NCI-H2107 treated with DMSO at 0.1 percent for 48 hours (cell line): ENCODE data around the gene FOXJ3.

Experiments
- DNase-seq: peaks from one replicate; lab custom pipeline; 2025; ENCODE audit not compliant: unreplicated experiment; lab: John Stamatoyannopoulos, UW

The FOXJ3 gene

GRCh38 chr1:42311897-42312296 lies 23.1 kb downstream of the FOXJ3 start:
- no peak for DNase-seq

DNA sequence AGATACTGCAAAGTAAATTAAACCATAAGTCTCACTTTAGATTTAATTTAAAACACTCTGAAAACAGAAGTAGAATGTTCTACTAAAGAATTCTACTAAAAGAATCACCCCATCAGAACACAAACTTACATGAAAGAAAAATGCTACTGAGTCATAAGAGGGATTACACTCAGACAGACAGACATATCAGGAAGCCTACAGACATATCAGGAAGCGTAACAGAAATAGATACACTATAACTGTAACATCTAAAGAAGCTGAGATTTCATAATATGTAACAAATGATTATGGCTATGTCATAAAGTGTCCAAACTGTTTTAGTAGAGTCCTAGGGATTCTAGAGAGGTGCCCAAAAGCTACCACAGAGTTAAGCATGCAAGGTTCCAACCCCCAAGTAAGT lies 23.9 kb downstream of the FOXJ3 start:
- DNase-seq: no peak

GRCh38 chr1:42306977-42307376 lies 28.1 kb downstream of the FOXJ3 start:
- DNase-seq: no peak

- no peak for DNase-seq
Observed at GRCh38 chr1:42305639-42306038, 29.4 kb downstream of the FOXJ3 start.

DNA sequence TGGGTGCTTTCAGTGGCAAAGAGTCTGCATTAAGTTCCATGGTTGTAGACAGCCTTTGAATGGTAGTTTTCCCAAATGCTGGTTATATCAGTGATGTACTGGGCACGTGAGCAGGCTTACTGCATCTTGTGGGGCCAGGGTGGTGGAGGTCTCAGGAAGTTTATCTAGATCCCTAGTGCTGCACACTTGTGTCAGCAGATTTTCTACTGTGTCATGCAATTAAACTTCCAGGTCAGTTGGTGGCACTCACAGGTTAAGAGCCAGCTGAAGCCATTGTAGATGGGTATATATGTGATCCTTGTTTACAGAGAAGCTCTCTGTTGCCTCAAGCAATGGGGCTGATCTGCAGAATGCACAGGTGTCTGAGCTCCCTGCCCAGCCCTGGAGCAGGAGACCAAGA lies 33.0 kb downstream of the FOXJ3 start:
- DNase-seq: no peak

DNA sequence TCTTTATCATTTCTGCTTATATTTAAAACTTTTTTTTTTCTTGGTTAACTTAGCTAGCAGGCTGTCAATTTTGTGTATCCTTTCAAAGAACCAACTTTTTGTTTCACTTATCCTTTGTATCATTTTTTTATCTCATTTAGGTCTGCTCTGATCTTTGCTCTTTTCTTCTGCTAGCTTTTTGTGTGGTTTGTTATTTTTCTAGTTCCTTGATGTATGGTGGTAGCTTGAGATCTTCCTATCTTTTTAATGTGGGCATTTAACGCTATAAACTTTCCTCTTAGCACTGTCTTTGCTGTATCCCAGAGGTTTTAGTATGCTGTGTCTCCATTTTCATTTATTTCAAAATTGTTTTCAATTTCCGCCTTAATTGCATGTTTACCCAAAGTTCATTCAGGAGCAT lies 36.5 kb downstream of the FOXJ3 start:
- DNase-seq: no peak

DNA sequence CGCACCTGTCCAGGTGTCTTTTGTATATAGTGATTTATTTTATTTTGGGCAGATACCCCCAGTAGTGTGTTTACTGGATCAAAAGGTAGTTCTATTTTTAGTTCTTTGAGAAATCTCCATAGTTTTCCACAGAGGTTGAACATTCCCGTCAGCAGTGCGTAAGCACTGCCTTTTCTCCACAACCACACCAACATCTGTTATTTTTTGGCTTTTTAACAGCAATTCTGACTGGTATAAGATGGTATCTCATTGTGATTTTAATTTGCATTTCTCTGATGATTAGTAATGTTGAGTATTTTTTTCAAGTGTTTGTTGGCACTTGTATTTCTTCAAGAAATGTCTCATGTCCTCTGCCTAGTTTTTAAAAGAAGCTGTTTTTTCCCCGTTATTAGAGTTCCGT lies 39.2 kb downstream of the FOXJ3 start:
- DNase-seq: no peak

- no peak for DNase-seq
Observed at GRCh38 chr1:42290130-42290529, 44.9 kb downstream of the FOXJ3 start.

DNA sequence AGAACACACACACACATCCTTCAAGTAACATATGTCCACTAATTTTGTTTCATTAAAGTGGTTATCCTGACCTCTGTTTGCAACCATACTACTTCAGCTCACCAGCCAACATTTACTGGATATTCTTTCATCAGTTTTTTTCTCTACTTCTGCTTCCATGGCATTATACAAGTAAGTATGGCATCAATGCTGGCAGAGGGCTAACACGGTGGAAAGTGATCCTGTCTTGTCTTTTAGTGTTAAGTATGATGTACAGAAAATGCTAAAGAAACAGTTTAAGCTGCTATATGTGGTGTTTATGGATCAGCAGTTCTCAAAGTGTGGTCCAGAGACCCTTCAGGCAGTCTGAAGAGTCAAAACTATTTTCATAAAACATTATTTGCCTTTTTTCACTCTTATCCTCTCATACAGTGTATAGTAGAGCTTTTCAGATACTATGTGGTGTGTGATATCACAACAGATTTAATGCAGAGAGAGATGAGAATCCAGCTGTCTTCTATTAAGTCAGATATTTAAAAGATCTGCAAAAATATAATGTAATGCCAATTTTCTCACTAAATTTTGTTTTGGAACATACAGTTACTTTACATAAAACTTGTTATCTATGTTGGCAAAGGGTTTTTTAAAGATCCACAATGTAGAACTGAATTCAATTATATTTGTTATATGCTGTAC lies 46.6 kb downstream of the FOXJ3 start:
- no peak for DNase-seq

DNA sequence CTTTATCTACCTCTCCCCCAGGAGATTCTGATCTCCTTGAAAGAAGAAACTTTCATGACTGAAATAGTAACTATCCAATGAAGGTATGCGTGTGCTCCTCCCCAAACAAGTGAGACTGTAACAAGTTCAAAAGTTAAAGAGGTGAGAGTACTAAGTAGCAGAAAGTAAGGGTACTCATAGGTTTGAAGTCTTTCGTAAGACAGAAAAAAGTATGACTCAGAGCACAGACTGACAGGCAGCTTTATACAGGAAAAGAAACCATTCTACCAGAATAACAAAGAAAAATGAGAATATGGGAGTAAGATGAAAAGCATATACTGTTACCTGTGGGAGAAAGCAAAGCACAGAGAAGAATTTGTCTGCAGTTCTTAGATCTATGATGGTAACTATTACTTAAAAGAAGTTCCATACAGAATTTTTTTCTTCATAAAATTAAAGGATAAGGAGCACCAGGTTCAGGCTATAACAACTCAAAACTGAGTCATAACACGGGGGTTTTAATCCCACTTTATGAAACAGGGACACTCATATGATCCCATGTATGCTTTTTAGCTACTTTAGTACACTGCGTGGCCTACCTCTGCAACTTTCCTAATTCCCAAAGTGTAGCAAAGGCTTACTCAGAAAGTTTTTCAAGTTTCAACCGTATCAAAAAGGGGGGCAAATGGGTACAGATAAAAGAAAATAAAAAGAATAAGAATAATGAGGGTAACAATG lies 52.0 kb downstream of the FOXJ3 start:
- DNase-seq: no peak

- DNase-seq: no peak
Observed at GRCh38 chr1:42282024-42282579, 52.9 kb downstream of the FOXJ3 start.

- no peak for DNase-seq
Observed at GRCh38 chr1:42280821-42281220, 54.2 kb downstream of the FOXJ3 start.

DNA sequence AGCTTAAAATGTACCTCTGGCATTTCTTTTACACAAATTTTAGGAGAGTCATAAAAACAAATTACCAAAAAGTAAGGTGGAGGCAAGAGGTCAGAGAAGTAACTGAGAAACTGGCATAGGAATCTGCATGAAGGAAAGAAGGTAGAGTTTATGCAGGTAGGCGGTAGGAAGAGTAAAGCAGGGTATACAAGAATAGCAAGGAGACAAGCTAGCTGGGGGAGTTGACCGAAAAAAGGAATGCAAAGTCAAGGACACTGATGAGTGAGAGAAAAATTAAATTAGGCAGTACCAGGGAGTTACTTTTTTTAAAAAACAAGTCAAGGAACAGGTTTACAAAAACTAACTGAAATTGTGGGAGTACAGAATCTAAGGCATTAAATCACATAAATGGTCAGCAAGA lies 56.0 kb downstream of the FOXJ3 start:
- DNase-seq: no peak

DNA sequence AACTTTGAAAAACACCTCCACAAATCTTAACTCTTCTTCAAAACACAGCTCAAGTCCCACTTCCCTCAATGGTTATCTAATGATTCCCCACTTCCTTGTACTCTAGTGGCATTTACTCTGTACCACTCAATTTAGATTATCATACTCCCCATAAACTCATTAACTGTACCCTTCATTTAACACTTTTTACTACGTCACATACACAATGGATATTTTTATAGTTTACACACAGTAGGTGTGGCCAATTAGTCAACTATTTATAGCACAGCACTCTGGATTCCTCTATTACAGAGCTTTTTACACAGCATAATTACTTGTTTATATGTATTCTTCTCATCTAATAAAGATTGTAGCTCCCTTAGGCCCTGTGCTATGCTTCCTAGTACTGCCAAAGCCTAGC lies 62.1 kb downstream of the FOXJ3 start:
- no peak for DNase-seq

- no peak for DNase-seq
Observed at GRCh38 chr1:42267904-42268303, 67.1 kb downstream of the FOXJ3 start.

DNA sequence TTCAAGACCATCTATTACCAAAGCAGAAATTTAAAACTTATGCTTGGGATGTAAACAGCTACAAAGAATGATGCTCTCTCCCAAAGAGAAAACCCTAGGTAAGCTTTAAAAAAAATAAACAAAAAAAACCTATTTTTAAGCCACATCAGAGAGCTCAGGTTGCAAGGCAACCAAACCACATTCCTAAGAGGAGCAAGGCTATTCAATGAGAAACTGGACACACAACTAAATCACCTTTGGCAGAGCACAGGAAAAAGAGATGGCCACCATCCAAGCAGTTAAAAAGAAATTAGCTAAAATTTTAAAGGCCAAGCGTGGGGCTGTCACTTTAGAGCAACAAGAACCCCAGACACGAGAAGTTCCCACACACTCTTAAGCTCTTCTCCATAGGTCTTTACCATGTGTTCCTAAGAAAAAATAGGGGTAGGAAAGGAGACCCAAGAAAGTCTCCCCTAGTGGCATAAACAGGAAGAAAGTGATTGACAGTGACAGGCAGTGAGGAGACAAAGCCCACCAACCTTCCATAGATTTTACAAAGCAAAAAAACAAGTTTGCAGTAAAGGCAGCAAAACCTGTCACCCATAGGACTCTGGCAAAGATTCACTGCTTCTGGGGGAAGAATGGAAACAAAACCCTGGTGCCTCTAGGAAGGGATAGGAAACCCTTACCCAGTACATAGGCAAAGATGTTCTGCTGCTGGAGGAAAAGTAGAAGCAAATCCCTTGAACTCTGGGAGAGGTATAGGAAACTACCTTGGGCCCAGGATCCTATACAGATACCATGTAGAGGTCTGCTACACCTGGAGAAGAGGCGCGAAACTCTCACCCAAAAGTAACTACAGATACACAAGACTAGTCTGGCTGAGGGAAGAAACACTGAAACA lies 68.5 kb downstream of the FOXJ3 start:
- DNase-seq: no peak

GRCh38 chr1:42264511-42265190 lies 70.4 kb downstream of the FOXJ3 start:
- no peak for DNase-seq

- no peak for DNase-seq
Observed at GRCh38 chr1:42263019-42263418, 72.0 kb downstream of the FOXJ3 start.

DNA sequence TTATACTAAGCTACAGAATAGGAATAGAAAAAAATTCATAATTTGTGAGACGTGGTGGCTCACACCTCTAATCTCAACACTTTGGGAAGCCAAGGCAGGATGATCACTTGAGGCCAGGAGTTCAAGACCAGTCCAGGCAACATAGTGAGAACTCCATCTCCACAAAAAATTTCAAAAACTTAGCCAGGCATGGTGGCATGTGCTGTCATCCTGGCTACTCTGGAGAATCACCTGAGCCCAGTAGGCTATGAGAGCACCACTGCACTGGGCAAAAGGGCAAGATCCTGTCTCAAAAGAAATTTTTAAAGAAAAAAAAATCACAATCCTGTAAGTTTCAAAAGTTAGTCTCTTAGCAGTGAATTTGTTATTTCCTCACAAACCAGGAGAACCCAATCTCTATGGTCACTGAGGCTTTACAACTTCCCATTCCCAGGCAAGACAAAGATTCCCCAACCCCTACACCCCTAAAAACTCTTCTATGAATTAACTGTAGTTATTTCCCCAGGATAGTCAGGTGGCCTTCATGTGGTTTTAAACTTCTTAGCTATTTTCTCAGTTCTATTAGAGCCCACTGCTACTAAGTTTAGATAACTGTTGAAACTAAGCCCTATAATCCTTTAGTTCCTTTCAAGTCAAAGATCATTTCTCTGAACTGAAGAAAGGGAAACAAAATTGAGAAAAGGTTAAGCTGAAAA lies 74.5 kb downstream of the FOXJ3 start:
- DNase-seq: no peak

GRCh38 chr1:42259739-42260064 lies 75.3 kb downstream of the FOXJ3 start:
- no peak for DNase-seq
